ENCODE results near the gene CCDC136.

DNA sequence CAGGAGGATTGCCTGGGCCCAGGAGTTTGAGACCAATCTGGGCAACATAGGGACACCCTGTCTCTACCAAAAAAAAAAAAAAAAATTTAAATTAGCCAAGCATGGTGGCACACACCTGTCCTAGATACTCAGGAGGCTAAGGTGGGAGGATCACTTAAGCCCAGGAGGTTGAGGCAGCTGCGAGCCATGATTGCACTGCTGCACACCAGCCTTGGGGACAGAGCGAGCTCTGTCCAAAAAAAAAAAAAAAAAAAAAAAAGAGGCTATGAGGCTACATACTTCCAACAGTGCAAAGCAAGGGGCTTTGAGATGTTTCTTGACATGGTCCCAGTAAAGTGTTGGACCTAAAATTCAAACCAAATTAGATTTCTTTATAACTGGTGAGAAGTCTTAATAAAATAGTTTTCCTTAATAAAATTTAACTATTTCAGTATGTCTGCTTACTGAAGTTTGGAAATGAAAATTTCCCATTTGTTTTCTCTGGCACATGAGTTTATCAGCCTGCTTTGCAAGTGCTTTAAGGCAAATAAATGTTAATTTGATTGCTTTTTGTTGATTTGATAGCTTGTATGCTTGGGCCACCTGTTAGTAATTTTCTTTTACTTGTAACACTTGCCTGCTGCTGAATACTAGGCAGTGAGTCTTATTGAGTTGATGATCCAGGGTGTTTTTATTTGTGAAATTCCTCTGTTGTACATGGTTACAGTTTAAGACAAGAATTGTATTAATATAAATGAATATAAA, 36.5 kb upstream of the CCDC136 start:
- no peak for TF ChIP-seq EZH2 (IDR thresholded peaks at IDR 0.05; ENCODE audit: low read length, missing control alignments)
- TF ChIP-seq, protein P1, sequence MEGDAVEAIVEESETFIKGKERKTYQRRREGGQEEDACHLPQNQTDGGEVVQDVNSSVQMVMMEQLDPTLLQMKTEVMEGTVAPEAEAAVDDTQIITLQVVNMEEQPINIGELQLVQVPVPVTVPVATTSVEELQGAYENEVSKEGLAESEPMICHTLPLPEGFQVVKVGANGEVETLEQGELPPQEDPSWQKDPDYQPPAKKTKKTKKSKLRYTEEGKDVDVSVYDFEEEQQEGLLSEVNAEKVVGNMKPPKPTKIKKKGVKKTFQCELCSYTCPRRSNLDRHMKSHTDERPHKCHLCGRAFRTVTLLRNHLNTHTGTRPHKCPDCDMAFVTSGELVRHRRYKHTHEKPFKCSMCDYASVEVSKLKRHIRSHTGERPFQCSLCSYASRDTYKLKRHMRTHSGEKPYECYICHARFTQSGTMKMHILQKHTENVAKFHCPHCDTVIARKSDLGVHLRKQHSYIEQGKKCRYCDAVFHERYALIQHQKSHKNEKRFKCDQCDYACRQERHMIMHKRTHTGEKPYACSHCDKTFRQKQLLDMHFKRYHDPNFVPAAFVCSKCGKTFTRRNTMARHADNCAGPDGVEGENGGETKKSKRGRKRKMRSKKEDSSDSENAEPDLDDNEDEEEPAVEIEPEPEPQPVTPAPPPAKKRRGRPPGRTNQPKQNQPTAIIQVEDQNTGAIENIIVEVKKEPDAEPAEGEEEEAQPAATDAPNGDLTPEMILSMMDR (conservative IDR thresholded peaks at IDR 0.05 in 1 of 2, IDR thresholded peaks at IDR 0.05 in 1 of 2; ENCODE audit: low read depth in 1 of 2, low read length in 2 of 2), result no peak
